ENCODE results near the gene RAB28. TPM values are rescaled to one million over a fixed set of nuclear protein-coding genes. Genes with fewer than 3 reads are reported as not detected.

The RAB28 gene
- total RNA-seq, 6 donors from 2014 or later = 7.3 to 19.5 (median 16.6) TPM

DNA sequence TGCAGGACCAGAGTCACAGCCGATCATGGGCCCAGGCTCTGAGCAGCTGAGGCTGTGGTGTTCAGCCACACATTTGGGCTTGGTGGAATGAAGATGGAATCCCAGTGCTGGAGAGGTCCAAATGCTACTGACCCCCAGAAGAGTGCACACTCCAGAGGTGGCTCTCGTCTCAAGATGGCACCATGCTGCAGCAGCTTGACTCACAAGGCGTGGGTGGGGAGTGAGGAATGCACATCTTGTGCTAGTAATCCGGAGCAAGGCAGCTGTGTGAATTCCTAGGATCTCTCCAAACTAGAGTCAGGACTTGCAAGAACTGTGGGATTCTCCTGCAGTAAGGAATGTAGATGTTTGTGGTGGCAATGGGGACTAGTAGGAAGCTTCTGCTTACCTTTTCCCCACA, 28.7 kb downstream of the RAB28 start:
- Histone ChIP-seq H3K4me3 (no peak overlapping the region), H3K27ac (no peak overlapping the region), H3K27me3 (no peaks in the 10 kb centered on the region), H3K36me3 (peaks cover 0 to 26% (median 7%) of the 10 kb centered on the region in 4 donors), H3K4me1 (no peaks in the 10 kb centered on the region), H3K9me3 (no peaks in the 10 kb centered on the region)
- ATAC-seq (ENCODE audit: low FRiP score in 2 of 2) = no peak
- WGBS, 2 donors = 95 to 100% methylated on average over 3 to 4 of the region's 4 CpGs
- no peak for DNase-seq
- TF ChIP-seq EP300 (IDR thresholded peaks at IDR 0.05) = no peak
- TF ChIP-seq, protein P1, sequence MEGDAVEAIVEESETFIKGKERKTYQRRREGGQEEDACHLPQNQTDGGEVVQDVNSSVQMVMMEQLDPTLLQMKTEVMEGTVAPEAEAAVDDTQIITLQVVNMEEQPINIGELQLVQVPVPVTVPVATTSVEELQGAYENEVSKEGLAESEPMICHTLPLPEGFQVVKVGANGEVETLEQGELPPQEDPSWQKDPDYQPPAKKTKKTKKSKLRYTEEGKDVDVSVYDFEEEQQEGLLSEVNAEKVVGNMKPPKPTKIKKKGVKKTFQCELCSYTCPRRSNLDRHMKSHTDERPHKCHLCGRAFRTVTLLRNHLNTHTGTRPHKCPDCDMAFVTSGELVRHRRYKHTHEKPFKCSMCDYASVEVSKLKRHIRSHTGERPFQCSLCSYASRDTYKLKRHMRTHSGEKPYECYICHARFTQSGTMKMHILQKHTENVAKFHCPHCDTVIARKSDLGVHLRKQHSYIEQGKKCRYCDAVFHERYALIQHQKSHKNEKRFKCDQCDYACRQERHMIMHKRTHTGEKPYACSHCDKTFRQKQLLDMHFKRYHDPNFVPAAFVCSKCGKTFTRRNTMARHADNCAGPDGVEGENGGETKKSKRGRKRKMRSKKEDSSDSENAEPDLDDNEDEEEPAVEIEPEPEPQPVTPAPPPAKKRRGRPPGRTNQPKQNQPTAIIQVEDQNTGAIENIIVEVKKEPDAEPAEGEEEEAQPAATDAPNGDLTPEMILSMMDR (IDR thresholded peaks at IDR 0.05) = no peak
- no peak for TF ChIP-seq POLR2A (IDR thresholded peaks at IDR 0.05)
- no peak for TF ChIP-seq POLR2AphosphoS5 (IDR thresholded peaks at IDR 0.05)

DNA sequence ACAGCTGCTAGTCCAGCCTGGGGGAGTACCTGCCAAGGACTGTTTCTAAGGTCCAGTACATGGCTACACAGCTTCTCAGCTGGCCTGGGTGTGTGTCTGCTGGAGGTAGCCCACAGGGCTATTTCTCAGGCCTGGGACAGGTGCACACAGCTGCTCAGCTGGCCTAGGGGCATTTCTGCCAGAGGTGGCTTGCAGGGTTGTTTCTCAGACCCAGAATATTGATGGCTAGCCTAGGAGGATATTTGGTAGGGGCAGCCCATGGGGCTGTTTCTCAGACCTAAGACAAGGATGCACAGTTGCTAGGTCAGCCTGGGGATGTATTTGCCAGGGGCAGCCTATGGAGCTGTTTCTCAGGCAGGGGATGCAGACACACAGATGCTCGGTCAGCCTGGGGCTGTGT, 29.4 kb downstream of the RAB28 start:
- DNase-seq (no peak), ATAC-seq (ENCODE audit: low FRiP score in 2 of 2) (peak in 1 of 2 donors; percentile 15)
- Histone ChIP-seq H3K9me3 (no peaks in the 10 kb centered on the region), H3K4me3 (no peak overlapping the region), H3K27me3 (no peaks in the 10 kb centered on the region), H3K36me3 (peaks cover 0 to 23% (median 7%) of the 10 kb centered on the region in 4 donors), H3K4me1 (no peaks in the 10 kb centered on the region), H3K27ac (no peak overlapping the region)
- TF ChIP-seq EP300 (IDR thresholded peaks at IDR 0.05) (no peak), POLR2A (IDR thresholded peaks at IDR 0.05) (no peak), POLR2AphosphoS5 (IDR thresholded peaks at IDR 0.05) (no peak)
- TF ChIP-seq, protein P1 (IDR thresholded peaks at IDR 0.05) = no peak
- 88 to 100% methylated on average over 1 of the region's 1 CpG for WGBS, 2 donors

DNA sequence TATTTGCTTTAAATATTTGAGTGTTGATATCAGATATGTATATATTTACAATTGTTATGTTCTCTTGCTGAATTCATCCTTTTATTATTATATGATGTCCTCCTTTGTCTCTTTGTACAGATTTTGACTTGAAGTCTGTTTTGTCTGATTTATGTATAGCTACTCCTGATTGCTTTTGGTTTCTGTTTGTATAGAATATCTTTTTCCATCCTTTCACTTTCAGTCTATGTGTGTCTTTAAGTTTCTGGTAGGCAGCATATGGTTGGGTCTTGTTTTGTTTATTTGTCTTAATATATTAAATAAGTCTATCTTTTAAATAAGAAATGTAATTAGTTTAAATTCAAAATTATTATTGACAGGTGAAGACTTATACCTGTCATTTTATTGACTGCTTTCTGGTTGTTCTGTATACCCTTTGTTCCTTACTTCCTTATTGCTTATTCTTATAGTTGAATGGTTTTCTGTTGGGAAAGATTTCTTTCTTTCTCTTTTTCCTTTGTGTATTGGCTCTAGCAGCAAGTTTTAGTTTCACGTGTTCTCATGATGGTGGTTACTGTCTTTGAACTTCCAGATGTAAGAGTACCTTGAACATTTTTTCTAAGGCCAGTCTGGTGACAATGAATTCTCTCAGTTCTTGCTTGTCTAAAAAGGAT, 31.1 kb downstream of the RAB28 start:
- H3K9me3 ChIP-seq = no peaks in the 10 kb centered on the region
- no peak for DNase-seq
- H3K4me1 ChIP-seq = no peaks in the 10 kb centered on the region
- no peak for TF ChIP-seq POLR2AphosphoS5 (IDR thresholded peaks at IDR 0.05)
- TF ChIP-seq, protein P1 (IDR thresholded peaks at IDR 0.05) = no peak
- no peak for TF ChIP-seq EP300 (IDR thresholded peaks at IDR 0.05)
- TF ChIP-seq POLR2A (IDR thresholded peaks at IDR 0.05) = no peak
- ATAC-seq (ENCODE audit: low FRiP score in 2 of 2) = no peak
- H3K4me3 ChIP-seq = no peak overlapping the region
- WGBS, 2 donors = 94 to 96% methylated on average over 1 of the region's 1 CpG
- no peaks in the 10 kb centered on the region for H3K27me3 ChIP-seq
- H3K27ac ChIP-seq = no peak overlapping the region
- H3K36me3 ChIP-seq = peaks cover 0 to 17% (median 7%) of the 10 kb centered on the region in 4 donors

DNA sequence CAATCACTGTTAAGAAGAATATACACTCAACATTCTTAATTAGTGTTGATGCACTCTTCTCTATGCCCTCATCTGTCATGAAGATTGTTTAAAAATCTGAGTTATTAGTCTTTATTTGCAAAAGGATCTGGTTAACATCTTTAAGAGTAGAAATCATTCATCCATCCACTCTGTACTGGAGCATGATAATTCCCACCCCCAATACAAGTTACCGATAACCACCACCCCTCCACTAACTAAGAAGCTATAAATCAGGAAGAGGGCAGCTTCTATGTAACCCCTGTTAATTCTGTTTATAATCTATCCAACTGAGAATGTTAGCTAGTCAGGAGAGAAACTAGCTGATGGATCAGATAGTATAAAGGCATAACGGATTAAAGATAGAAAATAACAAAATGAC, 34.5 kb downstream of the RAB28 start:
- H3K4me3 ChIP-seq = no peak overlapping the region
- no peaks in the 10 kb centered on the region for H3K27me3 ChIP-seq
- H3K4me1 ChIP-seq = no peaks in the 10 kb centered on the region
- no peaks in the 10 kb centered on the region for H3K9me3 ChIP-seq
- WGBS, 2 donors = 90 to 91% methylated on average over 2 of the region's 2 CpGs
- H3K36me3 ChIP-seq = peaks cover 0 to 9% (median 2%) of the 10 kb centered on the region in 4 donors
- no peak overlapping the region for H3K27ac ChIP-seq
- ATAC-seq (ENCODE audit: low FRiP score in 2 of 2) = no peak
- no peak for TF ChIP-seq POLR2AphosphoS5 (IDR thresholded peaks at IDR 0.05)
- TF ChIP-seq, protein P1 (IDR thresholded peaks at IDR 0.05) = no peak
- TF ChIP-seq EP300 (IDR thresholded peaks at IDR 0.05) = no peak
- no peak for TF ChIP-seq POLR2A (IDR thresholded peaks at IDR 0.05)
- no peak for DNase-seq

Measured in upper lobe of left lung (tissue), 6 donors.